Neuronal stem cell (in vitro differentiated cells): ENCODE data around the gene CDK8.

Source experiments
- DNase-seq: peaks from one replicate; pipeline ENCODE4 v3.0.0-alpha.2; 2013; ENCODE audit warnings: low spot score
- H2AFZ ChIP-seq: one replicate; pipeline ENCODE4 v1.6.1; 2013; ENCODE audit warnings: mild to moderate bottlenecking, low read length, inconsistent platforms
- H2AK5ac ChIP-seq: 2 replicates; pipeline ENCODE4 v1.6.1; 2013; ENCODE audit warnings: low read depth, mild to moderate bottlenecking, inconsistent platforms, low read length, moderate library complexity, mixed read lengths
- H2BK120ac ChIP-seq: 2 replicates; pipeline ENCODE4 v1.6.1; 2013; ENCODE audit warnings: low read depth, mild to moderate bottlenecking, inconsistent platforms, low read length, moderate library complexity, mixed read lengths
- H2BK12ac ChIP-seq: one replicate; pipeline ENCODE4 v1.6.1; 2013; ENCODE audit warnings: low read length, inconsistent platforms
- H2BK15ac ChIP-seq: 2 replicates; pipeline ENCODE4 v1.6.1; 2013; ENCODE audit warnings: mild to moderate bottlenecking, low read length, inconsistent platforms, mixed read lengths
- H2BK5ac ChIP-seq: one replicate; pipeline ENCODE4 v1.6.1; 2013; ENCODE audit warnings: inconsistent platforms, mild to moderate bottlenecking, low read length, moderate library complexity
- H3K14ac ChIP-seq: one replicate; pipeline ENCODE4 v1.6.1; 2013; ENCODE audit warnings: low read length, inconsistent platforms
- H3K18ac ChIP-seq: 2 replicates; pipeline ENCODE4 v1.6.1; 2013; ENCODE audit warnings: low read length, inconsistent platforms
- H3K23ac ChIP-seq: 2 replicates; pipeline ENCODE4 v1.6.1; 2013; ENCODE audit warnings: low read depth, mild to moderate bottlenecking, mixed read lengths, low read length, inconsistent platforms; ENCODE audit not compliant: poor library complexity
- H3K27ac ChIP-seq: replicated peaks from 3 replicates; pipeline ENCODE4 v1.5.1; 2013; ENCODE audit warnings: low read length, inconsistent platforms
- H3K27me3 ChIP-seq, 3 experiments: 2 replicates each; pipeline ENCODE4 v1.6.1; 2013; ENCODE audit warnings: low read length in 3 of 3, mild to moderate bottlenecking in 2 of 3, inconsistent platforms in 1 of 3, low read depth in 1 of 3, mixed read lengths in 1 of 3, moderate library complexity in 1 of 3; ENCODE audit not compliant: control insufficient read depth in 3 of 3, insufficient read depth in 3 of 3
- H3K36me3 ChIP-seq, 2 donors: replicated peaks in 1 of 2; 2 replicates each; pipeline ENCODE4 v1.6.1; 2013; ENCODE audit warnings: low read length in 2 of 2; ENCODE audit not compliant: control insufficient read depth in 2 of 2, insufficient read depth in 2 of 2
- H3K4ac ChIP-seq: 2 replicates; pipeline ENCODE4 v1.6.1; 2013; ENCODE audit warnings: inconsistent platforms, mild to moderate bottlenecking, low read length, moderate library complexity
- H3K4me1 ChIP-seq, 2 donors: 1 replicate in 1 of 2; 2 replicates in 1 of 2; pipeline ENCODE4 v1.6.1; 2013; ENCODE audit warnings: low read length in 2 of 2, low read depth in 1 of 2; ENCODE audit not compliant: control insufficient read depth in 2 of 2, insufficient read depth in 1 of 2
- H3K4me2 ChIP-seq: one replicate; pipeline ENCODE4 v1.6.1; 2013; ENCODE audit warnings: mild to moderate bottlenecking, low read length, inconsistent platforms; ENCODE audit not compliant: insufficient read depth, poor library complexity, severe bottlenecking
- H3K4me3 ChIP-seq, 2 donors: 2 replicates each; pipeline ENCODE4 v1.5.1; 2013; ENCODE audit warnings: low read length in 2 of 2, mild to moderate bottlenecking in 2 of 2, inconsistent platforms in 1 of 2, moderate library complexity in 1 of 2
- H3K79me1 ChIP-seq: one replicate; pipeline ENCODE4 v1.6.1; 2013; ENCODE audit warnings: low read depth, mild to moderate bottlenecking, inconsistent platforms, low read length, moderate library complexity
- H3K9ac ChIP-seq: one replicate; pipeline ENCODE4 v1.6.1; 2013; ENCODE audit warnings: mild to moderate bottlenecking, low read depth, low read length, inconsistent platforms; ENCODE audit not compliant: poor library complexity
- H3K9me3 ChIP-seq, 2 donors: replicated peaks in 1 of 2; 2 replicates each; pipeline versions ENCODE3 to v1.6.1; 2013; ENCODE audit warnings: low read length in 2 of 2, mild to moderate bottlenecking in 2 of 2, inconsistent platforms in 1 of 2, low read depth in 1 of 2, mixed read lengths in 1 of 2, moderate library complexity in 1 of 2; ENCODE audit not compliant: control insufficient read depth in 2 of 2, insufficient read depth in 1 of 2
- H4K8ac ChIP-seq: one replicate; pipeline ENCODE4 v1.6.1; 2013; ENCODE audit warnings: low read depth, mild to moderate bottlenecking, inconsistent platforms, low read length, moderate library complexity
- H4K91ac ChIP-seq: one replicate; pipeline ENCODE4 v1.6.1; 2013; ENCODE audit warnings: low read length, low read depth, mild to moderate bottlenecking, inconsistent platforms; ENCODE audit not compliant: poor library complexity
- WGBS, 2 donors: extraction: QIAGEN DNeasy Blood & Tissue Kit; methylation state at CpG; one replicate each; pipeline ENCODE4 v1.1.7; 2013; ENCODE audit warnings: missing lambda C conversion rate in 2 of 2, mixed read lengths in 1 of 2; ENCODE audit not compliant: insufficient read length in 2 of 2, insufficient replicate concordance in 1 of 2; ENCODE audit errors: extremely low coverage in 2 of 2; 5-methylcytosine and 5-hydroxymethylcytosine counted together

The CDK8 gene

DNA sequence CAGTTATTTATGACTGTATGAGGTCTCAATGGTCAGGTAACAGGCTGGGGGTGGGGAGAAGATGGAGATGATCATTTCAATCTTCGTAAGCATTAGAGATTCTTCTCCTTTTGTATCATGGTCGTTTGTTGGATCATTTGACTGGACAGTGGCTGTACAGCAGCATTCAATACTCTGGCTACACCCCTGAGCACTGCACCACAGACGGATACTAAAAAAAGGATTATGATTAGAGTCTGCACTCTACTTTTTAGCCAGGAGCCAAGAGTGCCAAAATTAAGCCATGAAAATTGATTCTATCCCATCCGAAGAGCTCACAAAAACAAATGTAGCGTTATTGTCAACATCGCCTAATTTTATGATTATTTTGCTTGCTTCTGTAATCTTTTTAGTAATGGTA, 41.9 kb downstream of the CDK8 start:
- Histone ChIP-seq H3K18ac (no peak overlapping the region), H3K9me3 (peaks cover 0 to 3% of the 10 kb centered on the region in 2 donors), H2BK12ac (no peak overlapping the region), H3K27me3 (no peaks in the 10 kb centered on the region), H2AK5ac (no peak overlapping the region), H2BK120ac (no peak overlapping the region), H2BK5ac (no peak overlapping the region), H3K36me3 (no peaks in the 10 kb centered on the region), H3K27ac (no peak overlapping the region), H3K14ac (no peak overlapping the region), H4K91ac (no peak overlapping the region), H2BK15ac (no peak overlapping the region), H3K23ac (no peak overlapping the region), H3K9ac (no peak overlapping the region), H3K4me1 (no peaks in the 10 kb centered on the region), H3K4ac (no peak overlapping the region), H3K4me2 (no peak overlapping the region), H4K8ac (no peak overlapping the region), H3K79me1 (peaks cover 2% of the 10 kb centered on the region), H3K4me3 (no peak overlapping the region), H2AFZ (no peak overlapping the region)
- WGBS, 2 donors = no CpG with 5 or more reads among the region's 6 CpGs
- DNase-seq = no peak

DNA sequence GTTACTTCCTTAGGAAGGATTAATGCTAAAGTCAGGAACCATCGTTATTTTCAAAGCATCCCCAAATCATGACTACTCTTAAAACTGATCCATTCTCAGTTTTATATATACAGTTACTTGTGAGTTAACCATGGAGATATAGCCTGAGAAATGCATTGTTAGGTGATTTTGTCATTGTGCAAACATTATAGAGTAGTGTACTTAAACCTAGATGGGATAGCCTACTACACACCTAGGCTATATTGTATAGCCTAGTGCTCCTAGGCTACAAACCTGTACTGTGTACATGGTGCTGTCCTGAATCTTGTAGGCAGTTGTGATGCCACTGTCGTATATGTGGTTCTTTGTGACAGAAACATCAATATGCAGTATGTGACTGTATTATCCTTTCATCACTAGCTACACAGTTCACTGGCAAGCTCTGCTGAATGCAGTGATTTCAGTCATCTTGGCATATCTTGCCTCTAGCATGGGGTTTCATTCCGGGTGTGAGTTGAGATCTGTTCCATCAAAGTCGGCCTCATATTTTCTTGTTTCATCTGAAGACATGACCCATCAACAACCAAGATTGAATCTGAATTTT, 45.3 kb downstream of the CDK8 start:
- no CpG with 5 or more reads among the region's 4 CpGs for WGBS, 2 donors
- H3K14ac ChIP-seq = no peak overlapping the region
- peaks cover 2% of the 10 kb centered on the region for H3K79me1 ChIP-seq
- no peak overlapping the region for H3K27ac ChIP-seq
- no peak overlapping the region for H4K91ac ChIP-seq
- no peaks in the 10 kb centered on the region for H3K36me3 ChIP-seq
- H3K9ac ChIP-seq = no peak overlapping the region
- DNase-seq = no peak
- no peak overlapping the region for H2BK120ac ChIP-seq
- H3K4me1 ChIP-seq = peaks cover 0 to 2% of the 10 kb centered on the region in 2 donors
- H2BK12ac ChIP-seq = no peak overlapping the region
- H3K4me3 ChIP-seq = no peak overlapping the region
- H2BK15ac ChIP-seq = no peak overlapping the region
- H3K4ac ChIP-seq = no peak overlapping the region
- no peaks in the 10 kb centered on the region for H3K9me3 ChIP-seq
- no peak overlapping the region for H3K18ac ChIP-seq
- H2AFZ ChIP-seq = no peak overlapping the region
- H3K27me3 ChIP-seq = no peaks in the 10 kb centered on the region
- no peak overlapping the region for H2AK5ac ChIP-seq
- no peak overlapping the region for H3K4me2 ChIP-seq
- no peak overlapping the region for H4K8ac ChIP-seq
- no peak overlapping the region for H3K23ac ChIP-seq
- H2BK5ac ChIP-seq = no peak overlapping the region

DNA sequence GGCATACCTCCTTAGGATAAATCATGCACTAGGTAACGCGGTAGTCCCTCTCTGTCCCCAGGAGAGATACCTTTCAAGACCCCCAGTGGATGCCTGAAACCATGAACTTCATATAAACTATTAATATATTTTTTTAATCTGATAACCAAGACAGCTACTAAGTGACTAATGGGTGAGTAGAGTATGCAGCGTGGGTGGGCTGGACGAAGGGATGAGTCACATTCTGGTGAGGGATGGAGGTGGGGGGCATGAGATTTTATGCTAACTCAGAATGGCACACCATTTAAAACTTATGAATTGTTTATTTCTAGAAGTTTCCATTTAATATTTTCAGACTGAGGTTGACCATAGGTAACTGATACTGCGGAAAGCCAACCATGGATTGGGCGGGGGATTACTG, 46.2 kb downstream of the CDK8 start:
- Histone ChIP-seq H3K4me3 (no peak overlapping the region), H3K18ac (no peak overlapping the region), H3K23ac (no peak overlapping the region), H3K27ac (no peak overlapping the region), H2BK5ac (no peak overlapping the region), H2AK5ac (no peak overlapping the region), H3K4me1 (peaks cover 0 to 2% of the 10 kb centered on the region in 2 donors), H4K91ac (no peak overlapping the region), H3K27me3 (no peaks in the 10 kb centered on the region), H3K4ac (no peak overlapping the region), H2BK15ac (no peak overlapping the region), H3K36me3 (no peaks in the 10 kb centered on the region), H2BK120ac (no peak overlapping the region), H2BK12ac (no peak overlapping the region), H3K9ac (no peak overlapping the region), H2AFZ (no peak overlapping the region), H3K9me3 (no peaks in the 10 kb centered on the region), H3K4me2 (no peak overlapping the region), H3K14ac (no peak overlapping the region), H4K8ac (no peak overlapping the region), H3K79me1 (peaks cover 2% of the 10 kb centered on the region)
- no CpG with 5 or more reads among the region's 6 CpGs for WGBS, 2 donors
- DNase-seq = no peak

DNA sequence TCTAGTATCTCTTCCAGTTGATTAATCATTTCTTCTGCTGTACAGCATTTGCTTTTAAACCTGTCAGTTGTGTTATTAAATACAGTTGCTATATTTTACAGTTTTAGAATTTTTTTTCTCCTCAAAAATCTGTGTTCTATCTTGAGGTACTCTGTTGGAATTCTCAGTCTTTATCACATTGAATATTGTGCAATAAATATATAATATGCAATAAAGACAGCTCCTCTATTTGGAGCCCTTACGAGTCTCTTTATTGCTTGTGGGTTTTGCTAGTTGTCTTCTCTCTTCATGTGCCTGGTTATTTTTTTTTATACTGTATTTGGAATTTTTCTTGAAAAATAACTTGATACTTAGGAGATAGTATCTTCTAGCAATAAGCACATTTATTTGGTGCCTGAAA, 51.7 kb downstream of the CDK8 start:
- H3K9me3 ChIP-seq = peaks cover 0 to 4% of the 10 kb centered on the region in 2 donors
- no peak for DNase-seq
- H3K36me3 ChIP-seq = no peaks in the 10 kb centered on the region
- no peak overlapping the region for H3K4me3 ChIP-seq
- H3K79me1 ChIP-seq = no peaks in the 10 kb centered on the region
- H3K14ac ChIP-seq = no peak overlapping the region
- H4K8ac ChIP-seq = no peak overlapping the region
- no peak overlapping the region for H2BK15ac ChIP-seq
- no peak overlapping the region for H2AK5ac ChIP-seq
- no peak overlapping the region for H2BK5ac ChIP-seq
- H3K4ac ChIP-seq = no peak overlapping the region
- no peak overlapping the region for H2BK12ac ChIP-seq
- no peak overlapping the region for H3K9ac ChIP-seq
- peaks cover 0 to 2% of the 10 kb centered on the region in 2 donors for H3K4me1 ChIP-seq
- no peak overlapping the region for H3K4me2 ChIP-seq
- no peak overlapping the region for H3K27ac ChIP-seq
- H2AFZ ChIP-seq = no peak overlapping the region
- H4K91ac ChIP-seq = no peak overlapping the region
- H3K23ac ChIP-seq = no peak overlapping the region
- WGBS, 2 donors = no CpG with 5 or more reads among the region's 1 CpG
- no peak overlapping the region for H2BK120ac ChIP-seq
- H3K27me3 ChIP-seq = no peaks in the 10 kb centered on the region
- H3K18ac ChIP-seq = no peak overlapping the region
